Uterus (tissue), 2 donors: ENCODE results near the gene SLC27A2.

Experiments
- CTCF ChIP-seq, 4 experiments: fragments of 200-600 bp in 2 of 4; fragments of 450-650 bp in 2 of 4; sonication (generic) in 2 of 4; IDR thresholded peaks; one replicate each; pipeline ENCODE4 v1.5.1; 2016 to 2019; ENCODE audit warnings: antibody characterized with exemption in 4 of 4, mild to moderate bottlenecking in 2 of 4, moderate library complexity in 1 of 4
- POLR2A ChIP-seq, 2 donors: fragments of 450-650 bp; IDR thresholded peaks; one replicate each; pipeline ENCODE4 v1.6.1; 2016; ENCODE audit warnings: antibody characterized with exemption in 2 of 2, mild to moderate bottlenecking in 1 of 2, moderate library complexity in 1 of 2

GRCh38 chr15:50150349-50150748 lies 31.6 kb upstream of the SLC27A2 start:
- no peak for TF ChIP-seq CTCF (IDR thresholded peaks at IDR 0.05)
- TF ChIP-seq POLR2A (IDR thresholded peaks at IDR 0.05) = no peak
